ENCODE data around the gene SLC17A3.

SLC17A3 gene

DNA sequence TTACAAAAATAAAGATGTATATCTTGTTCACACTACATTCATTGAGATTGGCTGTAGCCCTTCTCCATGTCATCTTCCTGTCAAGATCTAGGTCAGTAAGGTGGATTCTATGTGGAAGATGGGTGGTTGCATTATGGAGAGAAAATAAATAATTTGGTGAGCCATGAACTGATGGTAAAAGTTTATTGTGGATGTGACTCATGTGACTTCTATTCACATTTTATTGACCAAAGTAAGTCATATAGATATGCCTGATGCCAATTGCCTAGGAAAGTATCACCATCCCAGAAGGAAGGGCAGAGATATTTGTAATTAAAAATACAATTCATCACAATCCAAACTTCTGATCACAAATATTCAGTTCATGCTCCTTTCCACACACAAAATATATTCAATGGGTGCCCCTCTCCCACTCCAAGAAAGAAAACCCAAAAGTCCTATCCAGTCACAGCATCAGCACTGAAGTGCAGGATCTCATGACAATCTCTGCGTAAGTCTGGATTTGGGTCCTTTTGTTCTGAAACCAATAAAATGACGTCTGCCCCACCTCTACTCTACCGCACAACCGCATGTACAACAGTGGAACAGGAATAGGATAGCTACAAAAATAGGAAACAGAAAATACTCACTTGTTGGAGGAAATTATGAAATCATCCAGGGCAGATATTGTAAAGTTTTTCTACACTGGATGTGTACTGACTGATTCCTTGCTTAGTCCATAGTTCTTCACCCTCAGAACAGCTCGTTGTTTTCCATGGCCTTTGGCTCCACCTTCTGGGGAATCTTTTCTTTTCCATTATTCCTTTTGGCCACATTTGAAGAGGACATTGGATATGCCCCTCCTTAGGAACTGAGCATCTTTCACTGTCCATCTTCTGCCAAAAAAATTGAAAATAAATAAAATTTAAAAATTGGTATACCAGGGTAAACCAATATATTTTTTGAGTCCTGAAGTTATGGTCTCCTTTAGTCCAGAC lies 16.1 kb upstream of the SLC17A3 start:
- no peak overlapping the region for H3K27ac ChIP-seq (ENCODE audit: low read length)
- H3K4me2 ChIP-seq (ENCODE audit: insufficient read depth, low read length): no peak overlapping the region
- ATAC-seq (ENCODE audit: insufficient read depth, low read depth): peak; percentile 47; the same call in 1 of the 3 replicates
- no peaks in the 10 kb centered on the region for H3K9me3 ChIP-seq (ENCODE audit: insufficient read depth, low read length, severe bottlenecking)
- H3K9ac ChIP-seq (ENCODE audit: low read depth, low read length): no peak overlapping the region
- H3K4me1 ChIP-seq (ENCODE audit: insufficient read depth, low read length): no peaks in the 10 kb centered on the region
- H3K4me3 ChIP-seq (ENCODE audit: low read depth in 1 of 2, low read length in 2 of 2): no peak overlapping the region
- H2AFZ ChIP-seq (ENCODE audit: low read depth, low read length): no peak overlapping the region
- peak; percentile 15 for DNase-seq
- peaks cover 5% of the 10 kb centered on the region for H3K27me3 ChIP-seq (ENCODE audit: insufficient read depth, low read length, poor library complexity)
- no peaks in the 10 kb centered on the region for H3K36me3 ChIP-seq (ENCODE audit: insufficient read depth, low read length)
- H4K20me1 ChIP-seq (ENCODE audit: insufficient read depth, low read length): no peaks in the 10 kb centered on the region
- H3K79me2 ChIP-seq (ENCODE audit: insufficient read depth, low read length): no peaks in the 10 kb centered on the region
- TF ChIP-seq EZH2 (IDR thresholded peaks at IDR 0.05; ENCODE audit: borderline replicate concordance, low read depth, low read length, severe bottlenecking): no peak
- TF ChIP-seq, protein P1, sequence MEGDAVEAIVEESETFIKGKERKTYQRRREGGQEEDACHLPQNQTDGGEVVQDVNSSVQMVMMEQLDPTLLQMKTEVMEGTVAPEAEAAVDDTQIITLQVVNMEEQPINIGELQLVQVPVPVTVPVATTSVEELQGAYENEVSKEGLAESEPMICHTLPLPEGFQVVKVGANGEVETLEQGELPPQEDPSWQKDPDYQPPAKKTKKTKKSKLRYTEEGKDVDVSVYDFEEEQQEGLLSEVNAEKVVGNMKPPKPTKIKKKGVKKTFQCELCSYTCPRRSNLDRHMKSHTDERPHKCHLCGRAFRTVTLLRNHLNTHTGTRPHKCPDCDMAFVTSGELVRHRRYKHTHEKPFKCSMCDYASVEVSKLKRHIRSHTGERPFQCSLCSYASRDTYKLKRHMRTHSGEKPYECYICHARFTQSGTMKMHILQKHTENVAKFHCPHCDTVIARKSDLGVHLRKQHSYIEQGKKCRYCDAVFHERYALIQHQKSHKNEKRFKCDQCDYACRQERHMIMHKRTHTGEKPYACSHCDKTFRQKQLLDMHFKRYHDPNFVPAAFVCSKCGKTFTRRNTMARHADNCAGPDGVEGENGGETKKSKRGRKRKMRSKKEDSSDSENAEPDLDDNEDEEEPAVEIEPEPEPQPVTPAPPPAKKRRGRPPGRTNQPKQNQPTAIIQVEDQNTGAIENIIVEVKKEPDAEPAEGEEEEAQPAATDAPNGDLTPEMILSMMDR (IDR thresholded peaks at IDR 0.05; ENCODE audit: borderline replicate concordance, extremely low read depth, low read length, poor library complexity, severe bottlenecking): peak; percentile 50

DNA sequence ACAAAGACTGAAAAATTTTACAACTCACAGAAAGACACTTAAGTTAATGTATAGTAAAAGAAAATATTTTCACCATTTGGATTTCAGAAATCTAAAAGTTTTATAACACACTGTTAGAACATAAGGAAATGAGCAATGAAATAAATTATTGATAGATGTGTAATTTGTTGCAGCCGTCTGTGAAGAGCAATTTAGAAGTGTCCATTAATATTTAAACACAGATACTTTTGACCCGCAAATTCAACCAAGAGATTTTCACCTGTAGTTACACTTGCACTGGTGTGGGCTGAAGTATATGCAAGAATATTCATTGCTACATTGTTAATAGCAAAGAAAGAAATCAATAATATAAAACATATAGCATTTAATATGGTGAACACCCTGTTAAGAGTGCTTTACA lies 14.6 kb upstream of the SLC17A3 start:
- DNase-seq (no peak), ATAC-seq (ENCODE audit: insufficient read depth, low read depth) (no peak)
- Histone ChIP-seq H3K4me1 (ENCODE audit: insufficient read depth, low read length) (no peaks in the 10 kb centered on the region), H3K27me3 (ENCODE audit: insufficient read depth, low read length, poor library complexity) (peaks cover 5% of the 10 kb centered on the region), H3K27ac (ENCODE audit: low read length) (no peak overlapping the region), H3K79me2 (ENCODE audit: insufficient read depth, low read length) (no peaks in the 10 kb centered on the region), H3K4me3 (ENCODE audit: low read depth in 1 of 2, low read length in 2 of 2) (no peak overlapping the region), H2AFZ (ENCODE audit: low read depth, low read length) (no peak overlapping the region), H3K9ac (ENCODE audit: low read depth, low read length) (no peak overlapping the region), H3K4me2 (ENCODE audit: insufficient read depth, low read length) (no peak overlapping the region), H3K36me3 (ENCODE audit: insufficient read depth, low read length) (no peaks in the 10 kb centered on the region), H4K20me1 (ENCODE audit: insufficient read depth, low read length) (no peaks in the 10 kb centered on the region), H3K9me3 (ENCODE audit: insufficient read depth, low read length, severe bottlenecking) (no peaks in the 10 kb centered on the region)
- TF ChIP-seq EZH2 (IDR thresholded peaks at IDR 0.05; ENCODE audit: borderline replicate concordance, low read depth, low read length, severe bottlenecking): no peak
- TF ChIP-seq, protein P1 (IDR thresholded peaks at IDR 0.05; ENCODE audit: borderline replicate concordance, extremely low read depth, low read length, poor library complexity, severe bottlenecking): no peak

DNA sequence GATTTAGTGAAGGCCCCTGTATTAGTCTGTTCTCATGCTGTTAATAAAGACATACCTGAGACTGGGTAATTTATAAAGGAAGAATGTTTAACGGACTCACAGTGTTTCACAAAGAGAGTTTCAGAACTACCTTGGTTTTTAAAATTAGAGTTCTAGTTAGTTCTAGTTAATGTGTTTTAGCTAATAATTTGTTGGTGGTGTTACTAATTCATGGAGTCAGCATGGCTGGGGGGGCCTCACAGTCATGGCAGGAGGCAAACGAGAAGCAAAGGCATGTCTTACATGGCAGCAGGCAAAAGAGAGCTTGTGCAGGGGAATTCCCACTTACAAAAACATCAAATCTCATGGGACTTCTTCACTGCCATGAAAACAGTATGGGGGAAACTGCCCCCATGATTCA lies 12.0 kb upstream of the SLC17A3 start:
- no peaks in the 10 kb centered on the region for H4K20me1 ChIP-seq (ENCODE audit: insufficient read depth, low read length)
- no peak overlapping the region for H2AFZ ChIP-seq (ENCODE audit: low read depth, low read length)
- no peak overlapping the region for H3K9ac ChIP-seq (ENCODE audit: low read depth, low read length)
- no peak overlapping the region for H3K4me3 ChIP-seq (ENCODE audit: low read depth in 1 of 2, low read length in 2 of 2)
- DNase-seq (no peak), ATAC-seq (ENCODE audit: insufficient read depth, low read depth) (no peak)
- no peaks in the 10 kb centered on the region for H3K79me2 ChIP-seq (ENCODE audit: insufficient read depth, low read length)
- no peaks in the 10 kb centered on the region for H3K4me1 ChIP-seq (ENCODE audit: insufficient read depth, low read length)
- H3K36me3 ChIP-seq (ENCODE audit: insufficient read depth, low read length): no peaks in the 10 kb centered on the region
- H3K9me3 ChIP-seq (ENCODE audit: insufficient read depth, low read length, severe bottlenecking): no peaks in the 10 kb centered on the region
- H3K4me2 ChIP-seq (ENCODE audit: insufficient read depth, low read length): no peak overlapping the region
- peaks cover 3% of the 10 kb centered on the region for H3K27me3 ChIP-seq (ENCODE audit: insufficient read depth, low read length, poor library complexity)
- TF ChIP-seq, protein P1 (IDR thresholded peaks at IDR 0.05; ENCODE audit: borderline replicate concordance, extremely low read depth, low read length, poor library complexity, severe bottlenecking): no peak
- no peak for TF ChIP-seq EZH2 (IDR thresholded peaks at IDR 0.05; ENCODE audit: borderline replicate concordance, low read depth, low read length, severe bottlenecking)
- no peak overlapping the region for H3K27ac ChIP-seq (ENCODE audit: low read length)
